HG02973 (cell line): ENCODE data around the gene IFNE.
A peak's percentile ranks its signal among the peaks of the same experiment; 100 is the strongest.
"Not testable (repeated sequence)": the region's sequence is repeated elsewhere in the genome, so short reads cannot be mapped to it uniquely, and the experiment has no call there.

Source experiments
- ATAC-seq: cut with Tn5 transposase; IDR thresholded peaks from one replicate; pipeline ENCODE4 v1.9.1; 2021; ENCODE audit warnings: moderate library complexity; ENCODE audit not compliant: unreplicated experiment

IFNE gene

DNA sequence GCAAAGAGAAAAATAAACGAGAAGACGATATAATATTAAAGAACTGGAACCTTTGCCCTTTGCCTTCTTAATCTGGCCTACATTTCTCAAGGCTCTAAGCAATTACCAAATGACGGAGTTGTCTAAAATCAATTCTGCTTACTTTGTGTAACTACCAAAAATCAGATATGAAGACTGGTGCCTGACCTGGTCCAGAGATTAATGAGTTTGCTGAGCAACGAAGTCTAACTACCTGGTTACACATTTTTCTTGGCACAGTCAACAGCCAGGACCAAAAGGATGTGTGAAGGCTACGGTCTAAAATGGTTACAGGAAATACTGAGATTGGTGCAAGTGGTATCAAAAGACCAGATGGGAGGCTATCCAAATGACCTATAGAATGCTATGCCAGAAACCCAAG is 17.8 kb upstream of the IFNE start:
- ATAC-seq, result no peak

DNA sequence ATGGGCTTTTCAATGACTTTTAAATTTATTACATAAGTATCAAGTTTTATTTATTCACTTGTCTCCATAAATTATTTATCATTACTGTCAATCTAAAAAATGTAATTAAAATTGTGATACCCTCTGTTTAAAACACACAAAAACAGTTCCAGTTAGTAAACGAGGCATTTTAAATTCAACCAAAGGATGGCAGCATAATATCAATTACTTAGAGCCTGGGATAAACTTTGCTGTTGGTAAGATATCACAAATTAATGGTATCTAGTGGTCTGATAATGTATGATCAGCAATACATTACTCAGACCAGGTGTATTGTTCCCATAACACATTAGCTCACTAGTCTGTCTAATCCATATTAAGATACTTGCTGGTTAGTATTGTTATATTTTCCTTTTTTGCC is 9.6 kb upstream of the IFNE start:
- ATAC-seq, result no peak

DNA sequence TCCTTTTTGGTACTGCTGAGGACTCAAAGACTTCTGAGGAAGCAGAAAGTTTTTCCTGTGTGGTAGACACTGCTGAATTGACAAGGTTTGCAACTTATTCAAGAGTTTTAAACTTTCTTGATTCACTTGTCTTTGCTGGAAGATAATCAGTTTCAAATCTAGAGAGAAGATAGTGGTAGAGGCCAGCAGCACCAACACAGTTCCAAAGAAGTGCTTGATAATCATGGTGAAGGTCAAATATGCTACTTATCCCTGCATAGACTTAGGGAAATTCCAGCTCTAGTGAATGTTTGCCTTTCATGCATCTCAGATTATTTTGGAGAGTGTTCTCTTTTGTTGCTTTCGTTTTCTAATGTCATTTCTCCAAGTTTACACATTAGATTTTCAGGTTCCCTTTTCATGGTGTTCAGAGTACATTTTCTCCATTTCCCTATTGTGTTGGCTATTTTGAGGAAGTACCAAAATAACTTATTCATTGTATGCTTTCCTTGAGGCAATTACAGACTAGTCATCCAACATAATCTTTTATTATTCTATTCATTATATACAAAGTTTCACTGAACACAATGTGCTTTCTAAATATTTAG is 550 bp downstream of the IFNE start:
- no peak for ATAC-seq

DNA sequence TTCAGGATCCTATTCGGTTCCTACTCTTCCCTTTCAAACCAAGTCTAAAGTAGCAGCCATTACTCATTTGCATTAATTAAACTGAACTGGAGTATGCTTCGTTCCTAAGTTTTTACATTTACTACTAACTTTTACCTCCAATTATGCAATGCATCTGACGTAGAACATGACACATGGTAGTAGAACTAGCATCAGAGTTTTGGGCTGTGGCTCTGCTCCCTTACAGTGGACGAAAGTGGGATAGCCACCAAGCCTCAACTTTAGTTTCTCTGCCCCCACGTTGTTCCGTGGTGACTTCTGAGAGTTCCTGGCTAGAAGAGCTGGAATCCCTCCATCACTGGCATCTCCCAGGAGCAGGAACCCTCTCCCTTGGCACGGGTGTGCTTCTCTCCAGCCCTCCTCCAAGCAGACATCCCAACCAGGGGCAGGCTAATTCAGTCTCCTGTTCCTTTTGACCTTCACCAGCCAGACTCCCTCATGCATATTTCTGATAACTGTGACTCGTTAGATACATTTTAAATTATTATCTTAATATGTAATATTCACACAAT is 2.9 kb downstream of the IFNE start:
- ATAC-seq, result no peak

DNA sequence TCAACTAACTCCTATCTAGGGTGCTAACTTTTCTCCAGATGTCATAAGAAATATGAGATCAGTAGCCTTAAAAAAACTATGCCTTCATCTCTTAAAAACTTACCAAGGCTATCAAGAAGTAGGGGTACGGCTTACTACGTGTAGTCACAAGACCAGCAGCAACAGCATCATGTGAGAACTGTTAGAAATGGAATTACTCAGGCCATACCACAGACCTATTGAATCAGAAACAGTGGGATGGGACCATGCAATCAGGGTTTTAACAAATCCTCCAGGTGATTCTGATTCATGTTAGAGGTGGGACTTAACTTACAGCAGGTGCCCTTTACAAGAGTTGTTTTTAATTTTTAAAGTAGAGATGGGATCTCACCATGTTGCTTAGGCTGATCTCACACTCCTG is 4.6 kb downstream of the IFNE start:
- ATAC-seq, result no peak

DNA sequence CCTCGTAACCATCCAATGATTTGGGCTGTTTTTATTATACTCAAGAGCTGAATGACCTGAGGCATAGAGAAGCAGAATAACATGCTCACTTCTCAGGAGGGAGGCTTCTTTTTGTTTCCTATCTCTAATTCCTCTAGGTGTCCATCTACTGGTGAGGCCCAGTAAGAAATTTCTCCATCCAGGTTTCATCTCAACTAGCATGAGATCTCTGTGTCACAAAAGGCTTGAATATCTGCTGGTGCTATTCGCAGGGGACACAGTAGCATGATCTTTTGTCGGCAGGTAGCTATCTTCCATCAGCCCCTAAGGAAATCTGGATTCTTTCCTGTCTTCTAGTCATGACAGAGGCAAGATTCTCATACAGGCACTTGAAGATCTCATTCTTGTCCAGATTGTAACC is 8.9 kb downstream of the IFNE start:
- no peak for ATAC-seq

DNA sequence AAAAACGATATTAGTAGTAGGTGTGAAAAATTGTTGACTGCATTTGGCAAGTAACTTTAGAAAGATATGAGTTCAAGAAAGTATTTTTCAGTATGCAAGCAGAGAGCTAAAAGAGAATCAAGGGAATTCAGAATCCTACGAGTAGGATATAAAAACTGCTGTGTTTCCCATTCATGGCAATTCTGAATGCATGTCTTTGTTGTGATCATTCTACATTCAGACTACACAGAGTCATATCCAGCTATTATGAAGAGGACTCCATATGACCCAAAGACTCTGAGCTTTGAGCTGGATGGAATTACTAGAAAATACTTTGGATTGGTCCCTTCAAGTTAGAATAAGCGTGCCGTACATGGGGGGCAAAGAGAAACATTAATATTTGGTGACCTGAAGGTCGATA is 12.0 kb downstream of the IFNE start:
- ATAC-seq, result no peak

DNA sequence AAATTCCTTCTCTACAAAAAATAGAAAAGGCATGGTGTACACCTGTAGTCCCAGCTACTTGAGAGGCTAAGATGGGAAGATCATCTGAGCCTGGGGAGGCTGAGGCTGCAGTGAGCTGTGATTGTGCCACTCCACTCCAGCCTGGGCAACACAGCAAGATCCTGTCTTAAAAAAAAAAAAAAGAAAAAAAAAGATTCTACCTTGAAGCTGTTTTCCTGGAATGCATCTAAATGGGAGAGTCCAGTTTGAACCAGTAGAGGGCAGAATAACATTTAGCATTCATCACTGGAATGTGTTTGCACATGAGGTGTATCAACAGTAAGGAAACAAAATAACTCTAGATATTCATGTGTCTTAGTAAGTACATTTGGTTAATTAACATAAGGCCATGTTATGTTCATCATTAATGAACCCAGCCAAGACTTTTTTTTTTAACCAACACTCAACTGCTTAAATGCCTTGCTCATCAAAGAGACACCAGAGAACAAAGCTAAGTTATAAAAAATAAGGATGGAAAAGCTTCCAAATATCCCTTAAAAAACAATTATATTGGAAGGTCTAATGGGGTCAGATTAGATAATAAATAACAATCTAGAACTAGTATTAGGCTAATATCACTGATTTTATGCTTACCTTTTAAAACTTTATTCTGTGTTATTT is 16.1 kb downstream of the IFNE start:
- peak; percentile 72 for ATAC-seq

DNA sequence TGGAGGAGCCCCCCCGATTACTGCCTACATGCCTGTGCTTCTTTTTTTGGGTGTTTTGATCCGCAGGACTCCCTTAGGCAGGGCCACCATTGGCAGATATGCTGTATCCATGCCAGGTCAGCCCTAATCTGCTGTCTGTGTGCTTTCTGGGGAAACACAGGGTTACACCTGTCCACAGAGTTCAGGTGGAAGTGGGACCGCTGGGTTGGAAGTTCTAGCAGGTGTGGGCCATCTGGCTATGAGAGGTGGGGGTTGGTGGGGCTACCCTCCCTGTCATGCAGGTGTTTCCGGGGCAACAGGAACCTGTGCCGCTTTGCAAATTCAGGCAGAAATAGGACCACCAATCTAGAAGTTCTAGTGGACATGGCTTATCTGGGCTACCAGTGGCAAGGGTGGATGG is 17.0 kb downstream of the IFNE start:
- no peak for ATAC-seq

DNA sequence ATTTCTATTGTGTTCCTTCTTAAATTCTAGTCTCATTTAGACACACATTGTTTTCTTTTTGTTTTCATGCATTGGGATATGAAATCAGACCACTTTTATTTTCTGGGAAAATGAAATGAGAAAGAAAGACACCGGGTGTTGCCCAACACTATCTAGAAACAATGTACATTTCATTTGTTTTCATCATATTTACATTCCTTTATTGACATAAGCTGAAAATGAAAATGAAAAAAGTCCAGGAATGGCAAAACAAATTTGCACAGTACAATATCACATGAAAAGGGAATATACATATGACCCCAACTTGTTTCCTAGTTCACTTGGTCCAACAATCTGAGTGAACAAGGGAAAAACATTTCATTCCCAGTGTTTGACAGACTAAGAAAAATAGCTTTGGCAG is 20.7 kb downstream of the IFNE start:
- ATAC-seq, result no peak

DNA sequence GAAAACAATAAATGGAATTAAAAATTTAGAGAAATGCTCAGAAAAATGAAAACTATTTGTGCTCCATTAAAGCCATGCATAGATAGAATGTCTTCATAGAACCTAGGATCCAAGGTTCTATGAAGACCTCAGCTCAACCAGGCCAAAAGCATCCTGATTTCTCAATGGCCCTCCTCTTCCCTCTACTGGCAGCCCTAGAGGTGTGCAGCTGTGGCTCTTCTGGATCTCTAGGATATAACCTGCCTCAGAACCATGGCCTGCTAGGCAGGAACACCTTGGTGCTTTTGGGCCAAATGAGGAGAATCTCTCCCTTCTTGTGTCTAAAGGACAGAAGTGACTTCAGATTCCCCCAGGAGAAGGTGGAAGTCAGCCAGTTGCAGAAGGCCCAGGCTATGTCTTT is 26.8 kb downstream of the IFNE start:
- peak; percentile 94 for ATAC-seq

DNA sequence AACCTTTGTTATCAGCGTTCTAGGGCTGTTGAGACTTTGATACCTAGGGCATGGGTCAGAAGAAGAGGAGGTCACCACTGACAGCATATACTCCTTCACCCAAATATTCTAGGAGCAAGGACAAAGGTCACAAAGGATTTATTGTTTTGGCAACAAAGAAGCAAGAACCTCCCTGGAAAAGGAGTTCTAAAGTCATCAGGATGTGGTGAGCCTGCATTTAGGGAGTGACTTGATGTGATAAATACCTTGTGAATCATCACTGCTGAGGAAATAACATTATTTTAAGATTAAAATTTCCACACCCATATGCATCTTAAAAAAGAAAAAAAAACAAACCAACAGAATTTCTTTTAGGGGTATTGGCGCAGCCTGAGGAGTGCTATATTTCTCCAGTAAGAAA is 28.0 kb downstream of the IFNE start:
- ATAC-seq, result no peak

DNA sequence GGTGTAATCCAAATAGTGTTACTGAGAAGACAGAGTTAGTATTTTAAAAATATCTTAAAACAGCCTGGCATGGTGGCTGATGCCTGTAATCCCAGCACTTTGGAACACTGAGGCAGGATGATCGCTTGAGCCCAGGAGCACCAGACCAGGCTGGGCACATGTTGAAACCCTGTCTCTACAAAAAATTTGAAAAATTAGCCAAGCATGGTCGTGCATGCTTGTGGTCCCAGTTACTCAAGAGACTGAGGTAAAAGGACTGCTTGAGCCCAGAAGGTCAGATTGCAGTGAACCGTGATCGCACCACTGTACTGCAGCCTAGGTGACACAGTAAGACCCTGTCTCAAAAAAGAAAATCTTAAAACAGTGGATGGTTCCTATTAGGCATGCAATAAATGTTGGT is 29.4 kb downstream of the IFNE start:
- ATAC-seq, result no peak

DNA sequence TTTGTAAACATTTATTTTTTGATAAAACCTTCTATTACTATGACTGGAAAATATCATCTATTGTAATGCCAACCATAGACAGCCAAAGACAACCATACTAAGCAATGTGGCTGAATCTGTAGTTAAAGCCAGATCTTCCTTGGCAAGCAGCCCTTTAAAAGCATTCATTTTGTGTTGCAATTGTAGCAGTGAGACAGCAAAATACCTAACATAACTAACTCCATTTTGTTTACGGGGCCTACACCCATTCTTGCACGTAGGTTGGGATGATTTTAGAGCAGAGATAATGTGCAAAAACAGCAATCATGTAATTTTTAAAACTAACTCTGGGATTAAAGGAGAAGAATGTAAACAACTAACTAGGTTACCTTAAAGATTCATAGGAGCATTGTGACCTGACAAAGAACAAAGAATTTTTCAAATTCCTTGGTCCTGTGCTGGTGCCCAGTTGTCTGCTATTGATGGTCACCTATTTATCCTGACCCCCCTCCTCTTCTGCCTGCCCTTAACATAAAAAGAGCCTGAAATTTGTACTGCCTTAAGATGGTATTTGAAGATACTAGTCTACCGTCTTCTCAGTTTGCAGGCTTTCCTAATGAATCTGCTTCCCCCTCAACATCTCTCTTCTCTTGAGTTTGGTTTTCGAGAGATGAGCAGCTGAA is 31.2 kb downstream of the IFNE start:
- no peak for ATAC-seq

DNA sequence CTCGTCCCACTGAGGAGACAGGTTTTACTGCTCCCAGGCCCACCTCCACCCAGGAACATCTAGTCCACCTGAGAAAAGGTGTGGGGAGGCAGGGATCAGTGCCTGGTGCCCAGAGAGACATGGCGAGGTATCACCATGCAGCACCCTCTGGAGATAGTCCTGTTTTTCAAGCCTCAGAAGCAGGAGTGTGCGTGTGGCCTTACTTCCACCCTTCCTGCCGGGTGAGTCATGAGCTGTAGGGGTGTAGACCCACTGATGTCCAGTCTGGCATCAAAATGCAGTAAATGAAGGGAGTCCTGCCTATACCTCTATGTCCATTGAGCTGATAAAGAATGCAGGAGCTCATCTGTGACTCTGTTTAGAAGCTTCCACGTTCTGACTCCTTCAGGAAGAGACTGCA is 32.8 kb downstream of the IFNE start:
- not testable (repeated sequence) for ATAC-seq

DNA sequence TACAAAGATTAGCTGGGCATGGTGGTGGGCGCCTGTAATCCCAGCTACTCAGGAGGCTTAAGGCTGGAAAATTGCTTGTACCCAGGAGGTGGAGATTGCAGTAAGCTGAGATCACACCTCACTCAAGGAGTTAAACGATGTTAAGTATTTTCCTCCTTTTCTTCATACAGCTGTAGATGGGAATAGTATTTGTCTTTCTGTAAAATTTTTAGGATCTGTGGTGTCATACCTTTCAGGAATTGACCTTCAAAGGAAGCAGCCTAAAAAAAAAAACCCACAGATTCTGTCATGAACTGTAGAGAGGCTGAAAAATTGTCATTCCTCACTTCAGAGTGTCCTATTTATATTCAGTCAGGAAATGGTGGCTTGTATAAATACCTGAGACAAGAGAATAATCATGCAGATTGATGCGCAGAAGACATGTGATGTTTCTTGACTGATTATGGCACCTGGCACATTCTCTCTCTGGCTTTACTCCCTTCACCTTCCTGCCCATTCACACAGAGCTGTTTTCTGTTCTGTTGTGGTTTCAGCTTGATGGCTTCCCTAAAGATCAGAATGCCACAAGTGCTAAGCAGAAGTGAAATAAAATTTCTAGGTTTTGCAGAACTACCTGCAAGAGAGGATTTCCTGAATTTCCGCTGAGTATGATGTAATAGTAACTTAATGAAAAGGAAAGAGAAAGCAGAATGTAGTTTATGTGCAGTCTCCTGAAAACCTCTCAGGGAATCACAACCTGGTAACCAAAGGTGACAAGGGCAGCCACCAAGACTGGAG is 38.1 kb downstream of the IFNE start:
- ATAC-seq, result peak; percentile 92

DNA sequence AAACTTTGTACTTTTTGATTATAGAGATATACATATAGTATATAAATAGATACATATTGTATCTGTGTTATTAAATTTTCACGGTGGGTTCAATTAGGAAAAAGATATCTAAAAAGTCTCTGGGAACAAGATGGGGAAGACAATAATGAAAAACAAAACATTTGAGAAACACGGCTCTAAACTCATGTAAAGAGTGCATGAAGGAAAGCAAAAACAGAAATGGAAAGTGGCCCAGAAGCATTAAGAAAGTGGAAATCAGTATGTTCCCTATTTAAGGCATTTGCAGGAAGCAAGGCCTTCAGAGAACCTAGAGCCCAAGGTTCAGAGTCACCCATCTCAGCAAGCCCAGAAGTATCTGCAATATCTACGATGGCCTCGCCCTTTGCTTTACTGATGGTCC is 42.0 kb downstream of the IFNE start, which contains the start of gene IFNA1:
IFNA1 (plus strand) TSS at position 301 of the 400 bp plus-strand sequence; CDS start at position 370, 69 bp downstream.
- no peak for ATAC-seq

DNA sequence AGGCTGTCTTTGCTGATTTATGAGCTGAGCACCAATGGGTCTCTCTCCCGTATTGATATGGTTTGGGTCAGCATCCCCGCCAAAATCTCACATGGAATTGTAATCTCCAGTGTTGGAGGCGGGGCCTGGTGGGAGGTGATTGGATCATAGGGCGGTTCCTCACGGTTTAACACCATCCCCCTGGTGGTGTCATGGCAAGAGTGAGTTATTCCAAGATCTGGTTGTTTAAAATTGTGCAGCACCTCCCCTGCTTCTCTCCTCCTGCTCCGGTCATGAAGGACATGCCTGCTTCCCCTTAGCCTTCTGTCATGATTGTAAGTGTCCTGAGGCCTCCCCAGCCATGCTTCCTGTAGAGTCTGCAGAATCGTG is 47.1 kb downstream of the IFNE start:
- not testable (repeated sequence) for ATAC-seq

DNA sequence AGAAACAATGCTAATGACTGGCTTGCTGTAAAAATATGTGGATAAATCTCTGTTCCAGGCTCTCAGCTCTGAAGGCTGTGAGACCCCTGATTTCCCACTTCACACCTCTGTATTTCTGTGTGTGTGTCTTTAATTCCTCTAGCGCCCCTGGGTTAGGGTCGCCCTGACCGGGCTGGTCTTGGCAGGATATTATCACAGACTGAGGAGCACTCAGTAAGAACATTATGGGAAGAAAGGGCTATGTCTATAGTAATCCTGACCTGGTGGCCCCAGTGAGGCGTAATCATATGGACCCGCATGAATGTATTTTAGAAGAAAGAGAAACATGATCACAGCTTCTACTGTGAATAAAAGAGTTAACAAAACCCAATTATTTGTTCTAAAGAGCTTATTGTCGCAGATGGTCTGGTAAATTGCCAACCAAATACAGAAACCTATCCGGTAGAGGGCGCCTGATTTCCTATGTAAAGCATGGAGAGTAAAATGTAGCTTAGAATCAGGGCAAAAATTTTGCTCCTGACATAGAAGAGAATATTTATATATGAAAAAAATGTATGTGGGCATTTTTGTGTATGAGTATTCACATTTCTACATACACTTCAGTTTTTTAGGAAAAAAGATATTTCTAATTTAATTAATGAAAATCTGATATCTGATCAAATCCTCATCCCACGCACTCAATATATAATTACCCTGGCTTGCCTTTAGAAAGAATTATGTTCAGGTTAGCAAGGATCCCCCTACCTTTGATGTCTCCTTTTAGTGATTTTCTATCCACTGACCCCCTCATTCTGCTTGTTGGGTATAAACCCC is 47.7 kb downstream of the IFNE start:
- ATAC-seq, result no peak

DNA sequence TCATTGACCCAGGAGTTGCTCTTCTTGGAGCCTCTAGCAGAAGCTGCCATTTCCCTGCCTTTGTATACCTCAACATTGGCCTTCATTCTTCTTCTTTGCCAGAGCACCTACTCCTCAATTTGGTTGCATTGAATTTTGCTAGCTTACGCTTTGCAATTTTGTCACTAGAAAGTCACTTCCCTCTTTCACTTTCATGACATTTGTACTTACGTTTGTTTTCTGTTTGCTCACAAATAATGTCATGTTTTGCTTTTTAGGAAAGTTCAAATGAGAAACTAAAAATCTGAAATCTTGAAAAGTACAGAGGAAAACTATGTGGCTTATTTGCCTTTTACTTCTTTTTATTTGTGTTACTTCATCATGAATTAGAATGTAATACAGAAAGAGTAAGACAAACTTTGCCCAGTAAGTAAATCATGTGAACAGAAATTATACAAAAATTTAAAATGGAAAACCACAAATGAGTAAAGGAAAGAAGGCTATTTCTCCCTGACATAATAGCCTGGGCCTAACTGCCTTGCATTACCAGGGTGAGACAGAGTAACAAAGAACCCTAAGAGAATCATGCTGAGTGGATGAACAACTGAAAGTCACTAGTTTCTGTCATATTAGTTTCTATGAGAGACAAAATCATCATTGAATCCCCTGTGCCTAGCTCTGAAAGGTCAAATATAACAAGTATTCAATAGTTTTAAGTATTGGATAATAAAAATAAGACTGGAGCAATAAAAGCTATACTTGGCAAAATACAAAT is 49.3 kb downstream of the IFNE start:
- ATAC-seq, result peak; percentile 59
